SH-SY5Y (cell line): ENCODE results near the gene ZSCAN5A.

Experiments
- GATA2 ChIP-seq: IDR thresholded peaks from 2 replicates; pipeline ENCODE4 v1.6.1; 2011; ENCODE audit warnings: mild to moderate bottlenecking, low read depth, low read length
- GATA3 ChIP-seq: IDR thresholded peaks from 2 replicates; pipeline ENCODE4 v1.6.1; 2011; ENCODE audit warnings: low read depth, mild to moderate bottlenecking, low read length, moderate library complexity

DNA sequence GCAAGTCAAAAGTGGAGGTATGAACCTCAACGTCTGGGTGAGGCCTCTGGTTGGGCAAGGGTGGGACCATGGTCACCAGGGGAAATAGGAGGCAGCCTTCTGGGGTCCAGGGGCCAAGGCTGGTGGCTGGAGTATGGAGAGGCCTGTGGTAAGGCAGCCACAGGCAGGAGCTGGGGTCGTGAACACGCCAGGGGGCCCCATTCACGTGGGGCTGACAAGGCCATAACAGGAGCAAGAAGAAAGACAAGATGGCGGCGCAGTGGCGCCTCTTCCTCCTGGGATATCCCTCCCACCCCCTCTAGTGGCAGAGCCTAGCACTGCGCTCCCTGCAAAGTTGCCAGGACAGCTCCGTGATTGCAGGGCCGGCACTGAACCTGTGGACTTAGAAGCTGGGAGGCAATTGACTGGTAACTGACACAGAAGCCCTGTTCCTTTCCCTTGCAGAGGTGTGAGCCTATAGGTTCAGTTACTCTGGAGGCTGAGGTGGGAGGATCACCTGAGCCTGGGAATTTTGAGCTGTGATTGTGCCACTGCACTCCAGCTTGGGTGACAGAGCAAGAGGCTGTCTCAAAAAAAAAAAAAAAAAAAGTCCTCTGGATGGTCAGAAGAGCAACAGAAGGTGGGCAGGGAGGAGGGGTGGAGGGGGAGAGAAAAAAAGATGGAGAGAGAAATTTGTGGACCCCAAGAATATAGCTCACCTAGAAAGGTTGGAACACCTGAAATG is 61.8 kb downstream of the ZSCAN5A start:
- TF ChIP-seq GATA2 (no peak), GATA3 (no peak)
